Keratinocyte (primary cell): ENCODE data around the gene MYO1E.

Experiments
- CTCF ChIP-seq, 3 experiments: IDR thresholded peaks in 1 of 3; conservative IDR thresholded peaks in 1 of 3; optimal IDR thresholded peaks in 1 of 3; 2 replicates in 2 of 3; 3 replicates in 1 of 3; pipeline versions ENCODE3 to v1.5.1; 2011; ENCODE audit warnings: low read length in 3 of 3, mild to moderate bottlenecking in 3 of 3, moderate library complexity in 2 of 3, control low read depth in 1 of 3, inconsistent platforms in 1 of 3; ENCODE audit not compliant: insufficient read depth in 2 of 3; ENCODE audit errors: extremely low read depth in 1 of 3
- EZH2 ChIP-seq: IDR thresholded peaks from one replicate; pipeline ENCODE4 v1.6.1; 2012; ENCODE audit warnings: inconsistent platforms, mild to moderate bottlenecking, low read length, moderate library complexity

- no peak for TF ChIP-seq CTCF (optimal IDR thresholded peaks at IDR 0.05 in 1 of 3, IDR thresholded peaks at IDR 0.05 in 1 of 3, conservative IDR thresholded peaks at IDR 0.05 in 1 of 3; ENCODE audit: extremely low read depth in 1 of 3, insufficient read depth in 2 of 3, low read length in 3 of 3)
- no peak for TF ChIP-seq EZH2
Measured at GRCh38 chr15:59244337-59244736, 128.3 kb downstream of the MYO1E start.
